Small intestine (tissue), 7 donors: ENCODE results near the gene ZNF470. TPM values are rescaled to one million over a fixed set of nuclear protein-coding genes. Genes with fewer than 3 reads are reported as not detected.
A peak's percentile ranks its signal among the peaks of the same experiment; 100 is the strongest.

Experiments
- DNase-seq, 2 donors: peaks; one replicate each; pipeline versions ENCODE4 v3.0.0 to v3.0.0-alpha.2; 2013
- FAIRE-seq: peaks from 2 replicates; lab custom pipeline; 2012; peaks lifted over from hg19 to GRCh38; lab: Jason Lieb, UNC
- H3K27ac ChIP-seq, 3 donors: one replicate each; pipeline ENCODE4 v1.5.1; 2013; ENCODE audit warnings: low read length in 2 of 3, mild to moderate bottlenecking in 2 of 3, control low read depth in 1 of 3, inconsistent platforms in 1 of 3, low read depth in 1 of 3, moderate library complexity in 1 of 3
- H3K27me3 ChIP-seq, 3 donors: one replicate each; pipeline ENCODE4 v1.6.1; 2013; ENCODE audit warnings: low read length in 3 of 3, inconsistent platforms in 1 of 3; ENCODE audit not compliant: control insufficient read depth in 3 of 3, insufficient read depth in 3 of 3
- H3K36me3 ChIP-seq, 3 donors: one replicate each; pipeline ENCODE4 v1.6.1; 2013; ENCODE audit warnings: low read length in 3 of 3, inconsistent platforms in 1 of 3, low read depth in 1 of 3, mild to moderate bottlenecking in 1 of 3, moderate library complexity in 1 of 3; ENCODE audit not compliant: control insufficient read depth in 3 of 3, insufficient read depth in 2 of 3
- H3K4me1 ChIP-seq, 3 donors: one replicate each; pipeline ENCODE4 v1.6.1; 2013; ENCODE audit warnings: low read length in 2 of 3, inconsistent platforms in 1 of 3, low read depth in 1 of 3, mild to moderate bottlenecking in 1 of 3, moderate library complexity in 1 of 3; ENCODE audit not compliant: control insufficient read depth in 3 of 3, insufficient read depth in 2 of 3
- H3K4me3 ChIP-seq, 3 donors: one replicate each; pipeline ENCODE4 v1.5.1; 2013; ENCODE audit warnings: low read length in 3 of 3, control low read depth in 1 of 3, inconsistent platforms in 1 of 3, low read depth in 1 of 3, mild to moderate bottlenecking in 1 of 3, moderate library complexity in 1 of 3
- H3K9me3 ChIP-seq, 2 donors: one replicate each; pipeline ENCODE4 v1.6.1; 2013; ENCODE audit warnings: low read depth in 1 of 2, low read length in 1 of 2; ENCODE audit not compliant: control insufficient read depth in 2 of 2, insufficient read depth in 1 of 2
- WGBS, 3 donors: extraction: QIAGEN DNeasy Blood & Tissue Kit; methylation state at CpG; one replicate each; pipeline ENCODE4 v1.1.7; 2013; 5-methylcytosine and 5-hydroxymethylcytosine counted together
- polyA plus RNA-seq, 4 donors: library from polyadenylated mRNA; stranded (reverse) in 3 of 4; unstranded in 1 of 4; fragments of 200-250 nt in 3 of 4; fragments of 120-200 nt in 1 of 4; gene quantifications; one replicate each; pipeline versions ENCODE4 v1.2.1 to v1.2.3, GENCODE V29; 2013
- donor health status: healthy with polysubstance abuse.
- donor health status: control.
- donor health status: control.
- donor health status: Bipolar disorder and iron deficiency.
- donor health status: healthy.

Gene ZNF470
- polyA plus RNA-seq, 4 donors = 0.54 to 7.4 (median 1.3) TPM

DNA sequence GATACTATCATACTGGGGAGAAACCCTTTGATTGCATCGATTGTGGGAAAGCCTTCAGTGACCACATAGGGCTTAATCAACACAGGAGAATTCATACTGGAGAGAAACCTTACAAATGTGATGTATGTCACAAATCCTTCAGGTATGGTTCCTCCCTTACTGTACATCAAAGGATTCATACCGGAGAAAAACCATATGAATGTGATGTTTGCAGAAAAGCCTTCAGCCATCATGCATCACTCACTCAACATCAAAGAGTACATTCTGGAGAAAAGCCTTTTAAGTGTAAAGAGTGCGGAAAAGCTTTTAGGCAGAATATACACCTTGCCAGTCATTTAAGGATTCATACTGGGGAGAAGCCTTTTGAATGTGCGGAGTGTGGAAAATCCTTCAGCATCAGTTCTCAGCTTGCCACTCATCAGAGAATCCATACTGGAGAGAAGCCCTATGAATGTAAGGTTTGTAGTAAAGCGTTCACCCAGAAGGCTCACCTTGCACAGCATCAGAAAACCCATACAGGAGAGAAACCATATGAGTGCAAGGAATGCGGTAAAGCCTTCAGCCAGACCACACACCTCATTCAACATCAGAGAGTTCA is 12.9 kb upstream of the ZNF470 start:
- Histone ChIP-seq H3K36me3 (peaks cover 6 to 13% (median 7%) of the 10 kb centered on the region in 3 donors), H3K4me3 (no peak overlapping the region), H3K27ac (no peak overlapping the region), H3K27me3 (no peaks in the 10 kb centered on the region), H3K4me1 (no peaks in the 10 kb centered on the region), H3K9me3 (peaks cover 5 to 36% of the 10 kb centered on the region in 2 donors)
- 83 to 95% (median 93%) methylated on average over 6 of the region's 6 CpGs for WGBS, 3 donors
- DNase-seq = no peak
- FAIRE-seq = no peak

DNA sequence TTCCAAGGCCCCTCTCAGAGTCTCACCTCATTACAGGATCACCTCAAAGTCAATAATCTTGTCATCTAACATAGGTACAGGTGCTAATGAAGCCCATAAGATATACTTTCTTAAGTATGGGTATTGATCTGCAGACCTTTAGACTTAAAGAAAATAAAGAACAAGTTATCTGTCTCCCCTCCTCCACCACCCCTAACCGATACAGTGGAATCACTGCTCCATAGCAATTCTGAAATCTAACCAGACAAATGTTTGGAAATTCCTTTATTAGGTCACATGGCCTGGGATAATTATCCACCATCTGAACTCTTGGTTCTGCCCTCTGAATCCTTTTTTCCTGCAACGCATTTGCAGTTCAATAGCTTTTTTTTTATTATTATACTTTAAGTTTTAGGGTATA is 4.5 kb upstream of the ZNF470 start:
- H3K36me3 ChIP-seq = no peaks in the 10 kb centered on the region
- no peak overlapping the region for H3K4me3 ChIP-seq
- WGBS, 3 donors = 92 to 97% (median 96%) methylated on average over 2 of the region's 2 CpGs
- DNase-seq (no peak), FAIRE-seq (no peak)
- H3K27ac ChIP-seq = no peak overlapping the region
- H3K4me1 ChIP-seq = no peaks in the 10 kb centered on the region
- H3K27me3 ChIP-seq = no peaks in the 10 kb centered on the region
- H3K9me3 ChIP-seq = peaks cover 4 to 33% of the 10 kb centered on the region in 2 donors

DNA sequence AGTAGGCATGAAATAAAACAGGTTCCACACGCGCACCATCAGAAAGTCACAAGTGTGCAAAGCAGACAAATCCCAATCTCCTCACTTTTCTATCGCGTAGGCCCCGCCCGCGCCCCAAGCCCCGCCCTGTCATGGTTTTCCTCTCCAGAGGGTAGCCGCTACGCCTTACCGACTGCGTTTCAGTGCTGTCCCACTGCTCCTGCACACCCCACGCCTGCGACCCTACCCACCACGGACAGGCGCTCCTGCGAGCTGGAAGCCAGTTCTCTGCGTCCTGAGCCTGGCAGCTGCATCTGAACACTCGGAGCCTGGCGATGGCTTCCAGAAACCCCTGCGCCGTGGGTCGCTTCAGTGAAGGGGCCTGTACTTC is 379 bp upstream of the ZNF470 start:
- peak in 1 of 2 donors; percentile 18 for DNase-seq
- Histone ChIP-seq H3K4me3 (peak overlapping the region; percentile 81 to 93 (median 87)), H3K27ac (peak overlapping the region; percentile 68 to 94 (median 77)), H3K27me3 (no peaks in the 10 kb centered on the region), H3K4me1 (no peaks in the 10 kb centered on the region), H3K36me3 (peaks cover 6 to 15% (median 11%) of the 10 kb centered on the region in 3 donors), H3K9me3 (peaks cover 9 to 58% of the 10 kb centered on the region in 2 donors)
- WGBS, 3 donors = 1 to 3% (median 1%) methylated on average over 23 of the region's 23 CpGs
- no peak for FAIRE-seq

DNA sequence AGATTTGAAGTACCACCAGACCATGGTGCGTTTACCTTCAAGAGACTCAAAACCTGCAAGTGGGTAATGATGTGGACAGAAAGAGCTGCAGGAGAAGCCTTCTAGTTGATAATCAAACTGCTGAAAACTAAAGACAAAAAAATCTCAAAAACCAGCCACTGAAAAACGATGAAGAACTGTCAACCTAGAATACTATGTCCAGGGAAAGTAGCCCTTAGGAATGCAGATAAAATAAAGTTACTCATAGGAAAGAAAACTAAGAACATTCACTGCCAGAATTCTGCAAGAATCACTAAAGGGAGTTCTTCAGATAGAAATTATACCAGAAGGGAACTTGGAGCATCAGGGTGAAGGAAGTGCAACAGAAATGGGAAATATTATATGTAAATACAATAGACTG is 5.3 kb downstream of the ZNF470 start:
- Histone ChIP-seq H3K27ac (no peak overlapping the region), H3K9me3 (peaks cover 8 to 62% of the 10 kb centered on the region in 2 donors), H3K36me3 (peaks cover 6 to 27% (median 22%) of the 10 kb centered on the region in 3 donors), H3K27me3 (no peaks in the 10 kb centered on the region), H3K4me3 (no peak overlapping the region), H3K4me1 (no peaks in the 10 kb centered on the region)
- FAIRE-seq (no peak), DNase-seq (no peak)
- WGBS, 3 donors = 47 to 72% (median 53%) methylated on average over 2 of the region's 2 CpGs

DNA sequence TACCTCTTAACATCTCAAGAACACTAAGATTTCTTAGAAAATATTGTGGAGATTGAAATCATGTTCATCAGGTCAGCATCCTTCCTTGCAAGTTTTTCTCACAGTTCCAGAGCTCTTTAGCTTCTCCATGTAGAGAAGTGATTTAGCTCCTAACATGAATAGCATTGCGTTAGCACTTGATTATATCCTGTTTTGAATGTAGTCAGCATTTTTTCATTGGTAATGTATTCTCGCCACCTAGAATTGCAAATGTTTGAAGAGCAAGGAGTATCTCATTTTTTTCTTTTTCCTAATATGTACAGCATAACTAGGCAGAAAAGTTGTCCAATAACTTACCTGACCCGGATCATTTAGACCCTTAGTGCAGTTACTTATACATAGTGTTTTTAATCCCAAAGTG is 6.6 kb downstream of the ZNF470 start:
- no peak for FAIRE-seq
- Histone ChIP-seq H3K27me3 (no peaks in the 10 kb centered on the region), H3K9me3 (peaks cover 5 to 59% of the 10 kb centered on the region in 2 donors), H3K27ac (no peak overlapping the region), H3K36me3 (peaks cover 6 to 27% (median 22%) of the 10 kb centered on the region in 3 donors), H3K4me3 (no peak overlapping the region), H3K4me1 (no peaks in the 10 kb centered on the region)
- no peak for DNase-seq
- WGBS, 3 donors = 94 to 99% (median 97%) methylated on average over 3 of the region's 3 CpGs

DNA sequence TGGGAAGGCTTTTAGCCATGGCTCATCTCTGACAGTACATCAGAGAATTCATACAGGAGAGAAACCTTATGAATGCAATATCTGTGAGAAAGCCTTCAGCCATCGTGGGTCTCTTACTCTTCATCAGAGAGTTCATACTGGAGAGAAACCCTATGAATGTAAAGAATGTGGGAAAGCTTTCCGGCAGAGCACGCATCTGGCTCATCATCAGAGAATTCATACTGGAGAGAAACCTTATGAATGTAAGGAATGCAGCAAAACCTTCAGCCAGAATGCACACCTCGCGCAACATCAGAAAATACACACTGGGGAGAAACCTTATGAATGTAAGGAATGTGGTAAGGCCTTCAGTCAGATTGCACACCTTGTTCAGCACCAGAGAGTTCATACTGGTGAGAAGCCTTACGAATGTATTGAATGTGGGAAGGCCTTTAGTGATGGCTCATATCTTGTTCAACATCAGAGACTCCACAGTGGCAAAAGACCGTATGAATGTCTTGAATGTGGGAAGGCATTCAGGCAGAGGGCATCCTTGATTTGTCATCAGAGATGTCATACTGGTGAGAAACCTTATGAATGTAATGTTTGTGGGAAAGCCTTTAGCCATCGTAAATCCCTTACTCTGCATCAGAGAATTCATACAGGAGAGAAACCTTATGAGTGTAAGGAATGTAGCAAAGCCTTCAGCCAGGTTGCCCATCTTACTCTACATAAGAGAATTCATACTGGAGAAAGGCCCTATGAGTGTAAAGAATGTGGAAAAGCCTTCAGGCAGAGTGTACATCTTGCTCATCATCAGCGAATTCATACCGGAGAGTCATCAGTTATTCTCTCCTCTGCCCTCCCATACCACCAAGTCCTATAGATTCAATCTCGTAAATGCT is 10.7 kb downstream of the ZNF470 start:
- H3K4me3 ChIP-seq = no peak overlapping the region
- H3K36me3 ChIP-seq = peaks cover 0 to 11% (median 10%) of the 10 kb centered on the region in 3 donors
- H3K27me3 ChIP-seq = no peaks in the 10 kb centered on the region
- peaks cover 7 to 48% of the 10 kb centered on the region in 2 donors for H3K9me3 ChIP-seq
- H3K4me1 ChIP-seq = no peaks in the 10 kb centered on the region
- DNase-seq = no peak
- no peak overlapping the region for H3K27ac ChIP-seq
- 96% methylated on average over 11 of the region's 11 CpGs for WGBS, 3 donors
- no peak for FAIRE-seq

DNA sequence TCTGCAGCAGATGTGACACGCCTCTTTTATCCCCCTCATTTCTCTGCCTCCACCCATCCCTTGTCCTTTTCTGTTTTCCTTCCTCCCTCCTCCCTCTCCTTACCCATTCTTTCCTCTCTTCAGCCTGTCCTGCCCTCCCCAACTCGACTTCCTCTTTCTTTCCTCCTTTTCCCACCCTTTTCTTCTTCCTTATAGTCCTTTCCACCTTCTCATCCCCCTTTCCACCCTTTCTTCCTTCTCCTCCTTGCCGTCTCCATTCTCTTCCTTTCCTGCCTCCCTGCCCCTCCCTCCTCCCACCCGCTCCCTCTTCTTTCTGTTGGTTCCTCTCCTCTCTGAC is 27.1 kb downstream of the ZNF470 start:
- peaks cover 0 to 4% (median 0%) of the 10 kb centered on the region in 3 donors for H3K4me1 ChIP-seq
- WGBS, 3 donors = 56 to 67% (median 61%) methylated on average over 4 of the region's 4 CpGs
- no peak overlapping the region for H3K27ac ChIP-seq
- no peak for DNase-seq
- H3K36me3 ChIP-seq = peaks cover 0 to 4% (median 0%) of the 10 kb centered on the region in 3 donors
- H3K9me3 ChIP-seq = peaks cover 2 to 23% of the 10 kb centered on the region in 2 donors
- H3K27me3 ChIP-seq = no peaks in the 10 kb centered on the region
- FAIRE-seq = no peak
- no peak overlapping the region for H3K4me3 ChIP-seq

DNA sequence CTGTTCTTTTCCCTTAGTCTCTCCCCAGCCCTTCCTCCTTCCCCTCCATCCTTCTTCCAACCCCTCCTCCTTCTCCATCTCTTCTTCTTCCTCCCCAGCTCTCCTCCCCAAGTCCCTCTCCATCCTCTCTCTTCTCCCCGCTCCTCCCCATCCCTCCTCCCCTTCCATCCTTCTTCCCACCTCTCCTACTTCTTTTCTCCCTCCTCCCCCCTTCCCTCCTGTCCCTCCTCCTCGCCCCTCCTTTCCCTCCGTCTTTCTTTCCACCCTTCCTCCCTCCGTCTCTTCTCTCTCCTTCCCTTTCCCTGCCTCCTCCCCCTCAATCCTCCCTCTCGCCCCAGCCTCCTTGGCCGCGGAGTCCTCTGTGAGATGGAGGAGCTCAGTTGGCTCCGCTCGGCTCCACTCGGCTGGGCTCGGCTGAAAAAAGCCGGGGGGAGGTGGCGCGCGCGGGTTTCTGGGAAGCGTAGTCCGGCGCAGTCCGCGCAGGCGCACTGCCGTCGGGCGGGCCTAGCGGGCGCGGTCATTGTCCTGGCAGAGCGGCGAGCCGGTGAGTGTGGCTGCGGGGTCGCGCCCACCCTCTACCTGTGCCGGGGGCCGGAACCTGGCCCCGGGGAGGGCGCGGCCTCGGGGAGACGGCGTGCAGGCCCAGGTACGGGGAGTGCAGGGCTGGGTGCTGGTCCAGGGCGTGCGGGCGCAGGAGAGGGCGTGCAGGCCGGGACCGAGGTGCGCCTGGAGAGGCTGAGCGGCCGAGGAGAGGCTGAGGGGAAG is 27.7 kb downstream of the ZNF470 start, which contains the start of gene ZNF71:
TSS of gene ZNF71 (plus strand) at position 520 of the 765 bp plus-strand sequence. CDS start 6,257 bp downstream, outside the sequence.
- peaks cover 0 to 4% (median 0%) of the 10 kb centered on the region in 3 donors for H3K4me1 ChIP-seq
- peak within 1 kb of the TSS in 1 of 3 donors; percentile 74 for H3K27ac ChIP-seq
- DNase-seq = peak; percentile 78 to 95

More for the DNA sequence above, 27.7 kb downstream of the ZNF470 start, which contains the start of gene ZNF71:
- H3K9me3 ChIP-seq = peaks cover 2 to 17% of the 10 kb centered on the region in 2 donors
- no peak for FAIRE-seq
- WGBS, 3 donors = 1 to 2% (median 1%) methylated on average over 52 of the region's 52 CpGs
- no peaks in the 10 kb centered on the region for H3K27me3 ChIP-seq
- H3K4me3 ChIP-seq = peak within 1 kb of the TSS; percentile 65 to 91 (median 80)
- H3K36me3 ChIP-seq = peaks cover 0 to 4% (median 0%) of the 10 kb centered on the region in 3 donors
